DND-41 (cell line): ENCODE measurements around the gene SLC39A11.

Experiments used
- ATAC-seq: fragments of 200-7000 bp; cut with Tn5 transposase; 3 replicates; pipeline ENCODE4 v1.9.1; 2021; ENCODE audit warnings: low read depth; ENCODE audit not compliant: insufficient read depth
- DNase-seq: peaks from one replicate; pipeline ENCODE4 v3.0.0-alpha.2; 2020
- H2AFZ ChIP-seq: 2 replicates; pipeline ENCODE4 v1.6.0; 2012; ENCODE audit warnings: low read depth, low read length
- H3K27ac ChIP-seq: 2 replicates; pipeline ENCODE4 v1.5.1; 2012; ENCODE audit warnings: low read length, inconsistent platforms
- H3K27me3 ChIP-seq: fragments of 200-600 bp; sonication (generic); 2 replicates; pipeline ENCODE4 v1.6.0; 2012; ENCODE audit warnings: low read length, mild to moderate bottlenecking, inconsistent platforms; ENCODE audit not compliant: insufficient read depth, poor library complexity
- H3K36me3 ChIP-seq: 2 replicates; pipeline ENCODE4 v1.5.1; 2012; ENCODE audit warnings: low read length, inconsistent platforms; ENCODE audit not compliant: insufficient read depth
- H3K4me1 ChIP-seq: 2 replicates; pipeline ENCODE4 v1.5.1; 2012; ENCODE audit warnings: mild to moderate bottlenecking, low read length; ENCODE audit not compliant: insufficient read depth
- H3K4me2 ChIP-seq: 2 replicates; pipeline ENCODE4 v1.6.0; 2012; ENCODE audit warnings: mild to moderate bottlenecking, moderate library complexity, low read length, inconsistent platforms; ENCODE audit not compliant: insufficient read depth
- H3K4me3 ChIP-seq, 2 experiments: fragments of 200-600 bp in 1 of 2; shearing (Covaris generic) in 1 of 2; 2 replicates each; pipeline ENCODE4 v1.5.1; 2012 to 2016; ENCODE audit warnings: inconsistent platforms in 2 of 2, low read length in 2 of 2, mild to moderate bottlenecking in 2 of 2, low read depth in 1 of 2, moderate library complexity in 1 of 2
- H3K79me2 ChIP-seq: 2 replicates; pipeline ENCODE4 v1.6.0; 2012; ENCODE audit warnings: low read length, inconsistent platforms; ENCODE audit not compliant: insufficient read depth
- H3K9ac ChIP-seq: 2 replicates; pipeline ENCODE4 v1.6.0; 2012; ENCODE audit warnings: low read depth, mild to moderate bottlenecking, inconsistent platforms, low read length, moderate library complexity
- H3K9me3 ChIP-seq: 2 replicates; pipeline ENCODE4 v1.5.1; 2012; ENCODE audit warnings: low read length, moderate library complexity, mild to moderate bottlenecking, inconsistent platforms; ENCODE audit not compliant: insufficient read depth, severe bottlenecking
- H4K20me1 ChIP-seq: 2 replicates; pipeline ENCODE4 v1.6.0; 2012; ENCODE audit warnings: low read length; ENCODE audit not compliant: insufficient read depth
- CTCF ChIP-seq: IDR thresholded peaks from 2 replicates; pipeline ENCODE4 v1.5.1; 2012; ENCODE audit warnings: borderline replicate concordance, low read length, moderate library complexity, mild to moderate bottlenecking; ENCODE audit not compliant: poor library complexity, severe bottlenecking; ENCODE audit errors: extremely low read depth
- EZH2 ChIP-seq: IDR thresholded peaks from 3 replicates; pipeline ENCODE4 v1.6.1; 2012; ENCODE audit warnings: borderline replicate concordance, low read depth, mild to moderate bottlenecking, moderate library complexity, low read length, inconsistent platforms; ENCODE audit not compliant: severe bottlenecking

Gene SLC39A11

GRCh38 chr17:73023759-73024158 is 68.7 kb downstream of the SLC39A11 start:
- H3K4me2 ChIP-seq, result no peak overlapping the region
- no peak for DNase-seq
- H3K36me3 ChIP-seq, result no peaks in the 10 kb centered on the region
- H3K27ac ChIP-seq, result no peak overlapping the region
- no peak overlapping the region for H2AFZ ChIP-seq
- peaks cover 6% of the 10 kb centered on the region; the same call in 1 of the 2 replicates for H4K20me1 ChIP-seq
- H3K9ac ChIP-seq, result no peak overlapping the region
- H3K79me2 ChIP-seq, result no peaks in the 10 kb centered on the region
- peaks cover 6% of the 10 kb centered on the region for H3K9me3 ChIP-seq
- no peaks in the 10 kb centered on the region for H3K27me3 ChIP-seq
- H3K4me1 ChIP-seq, result no peaks in the 10 kb centered on the region
- TF ChIP-seq CTCF, result no peak
- no peak for TF ChIP-seq EZH2
- no peak for ATAC-seq
- no peak overlapping the region for H3K4me3 ChIP-seq

- Histone ChIP-seq H3K9me3 (peaks cover 15% of the 10 kb centered on the region), H2AFZ (no peak overlapping the region), H3K4me3 (no peak overlapping the region), H3K9ac (no peak overlapping the region), H3K27me3 (no peaks in the 10 kb centered on the region), H3K4me1 (no peaks in the 10 kb centered on the region), H3K4me2 (no peak overlapping the region), H3K36me3 (no peaks in the 10 kb centered on the region), H3K27ac (no peak overlapping the region), H4K20me1 (peaks cover 4% of the 10 kb centered on the region; the same call in 1 of the 2 replicates), H3K79me2 (no peaks in the 10 kb centered on the region)
- ATAC-seq, result no peak
- DNase-seq, result no peak
- no peak for TF ChIP-seq CTCF
Observed at GRCh38 chr17:73022694-73023093, 69.8 kb downstream of the SLC39A11 start.

- Histone ChIP-seq H3K79me2 (no peaks in the 10 kb centered on the region), H3K27me3 (no peaks in the 10 kb centered on the region), H2AFZ (no peak overlapping the region), H3K9me3 (peaks cover 16% of the 10 kb centered on the region), H3K4me2 (no peak overlapping the region), H3K4me3 (no peak overlapping the region), H4K20me1 (no peaks in the 10 kb centered on the region), H3K36me3 (no peaks in the 10 kb centered on the region), H3K4me1 (no peaks in the 10 kb centered on the region), H3K9ac (no peak overlapping the region), H3K27ac (no peak overlapping the region)
- ATAC-seq (no peak), DNase-seq (no peak)
- TF ChIP-seq EZH2, result no peak
- no peak for TF ChIP-seq CTCF
Observed at GRCh38 chr17:73021771-73022170, 70.7 kb downstream of the SLC39A11 start.

- no peaks in the 10 kb centered on the region for H3K79me2 ChIP-seq
- H3K9ac ChIP-seq, result no peak overlapping the region
- H3K4me1 ChIP-seq, result no peaks in the 10 kb centered on the region
- TF ChIP-seq EZH2 (no peak), CTCF (no peak)
- H4K20me1 ChIP-seq, result no peaks in the 10 kb centered on the region
- H3K4me2 ChIP-seq, result no peak overlapping the region
- no peak for DNase-seq
- no peak overlapping the region for H3K27ac ChIP-seq
- no peaks in the 10 kb centered on the region for H3K27me3 ChIP-seq
- no peaks in the 10 kb centered on the region for H3K36me3 ChIP-seq
- H3K9me3 ChIP-seq, result peaks cover 16% of the 10 kb centered on the region
- no peak overlapping the region for H2AFZ ChIP-seq
- H3K4me3 ChIP-seq, result no peak overlapping the region
- no peak for ATAC-seq
Observed at GRCh38 chr17:73020110-73020509, 72.4 kb downstream of the SLC39A11 start.
